Measurements from ENCODE around the gene CDH4. TPM values are rescaled to one million over a fixed set of nuclear protein-coding genes. Genes with fewer than 3 reads are reported as not detected.

Gene CDH4
- total and polyA plus RNA-seq, 2 of the 4 experiments (the other 2 are of a cell fraction), result 1.6 to 3.5 TPM

GRCh38 chr20:61478094-61478493 is 226.0 kb downstream of the CDH4 start:
- TF ChIP-seq CTCF (conservative IDR thresholded peaks at IDR 0.05; ENCODE audit: low read depth, low read length) (no peak), ELK1 (IDR thresholded peaks at IDR 0.05; ENCODE audit: borderline replicate concordance, low read depth, low read length) (no peak), SMC3 (IDR thresholded peaks at IDR 0.05; ENCODE audit: low read depth, low read length) (no peak), RAD21 (IDR thresholded peaks at IDR 0.05; ENCODE audit: low read length) (no peak)
- H4K91ac ChIP-seq (ENCODE audit: insufficient read depth, low read depth, low read length), result no peak overlapping the region
- DNase-seq (no peak), ATAC-seq (ENCODE audit: low read depth) (no peak)
- no peak overlapping the region for H2BK5ac ChIP-seq (ENCODE audit: low read depth, low read length, poor library complexity, severe bottlenecking)
- intact Hi-C loops (cut with micrococcal nuclease), result no loop called here
- no TSS peak for BruUV-seq (replicated peaks)
- dilution Hi-C loops (cut with HindIII; ENCODE audit: low sequenced_read_pairs, unreplicated experiment), result no loop called here
- no peaks in the 10 kb centered on the region for H4K20me1 ChIP-seq (ENCODE audit: insufficient read depth, low read length)
- H3K27ac ChIP-seq (ENCODE audit: insufficient read depth, low read length), result no peak overlapping the region
- no peak overlapping the region for H3K18ac ChIP-seq (ENCODE audit: low read depth, low read length)
- ChIA-PET POLR2A (ENCODE audit: unreplicated experiment) (no interaction called here), CTCF (no interaction called here)
- no peak overlapping the region for H2BK20ac ChIP-seq (ENCODE audit: low read depth, low read length)
- H3K79me1 ChIP-seq (ENCODE audit: low read depth in 1 of 2, low read length in 2 of 2), result no peaks in the 10 kb centered on the region
- no peak overlapping the region for H2BK15ac ChIP-seq (ENCODE audit: low read depth, low read length)
- H3K9me3 ChIP-seq (ENCODE audit: control insufficient read depth, insufficient read depth, low read length), result peaks cover 8% of the 10 kb centered on the region
- H3K14ac ChIP-seq (replicated peaks; ENCODE audit: low read depth, low read length), result no peak overlapping the region
- H3K4ac ChIP-seq (ENCODE audit: low read depth, low read length), result no peak overlapping the region
- no peaks in the 10 kb centered on the region for H3K27me3 ChIP-seq (ENCODE audit: control insufficient read depth, insufficient read depth, low read length)
- H3K4me1 ChIP-seq (ENCODE audit: control insufficient read depth, insufficient read depth, low read length), result no peaks in the 10 kb centered on the region
- H2BK120ac ChIP-seq (ENCODE audit: low read depth, low read length), result no peak overlapping the region
- H3K56ac ChIP-seq (ENCODE audit: extremely low read depth, insufficient read depth, low read length), result no peak overlapping the region
- whole genome bisulfite sequencing, 2 experiments (ENCODE audit: extremely low coverage in 2 of 2, insufficient read length in 1 of 2), result 86% methylated on average over 3 of the region's 9 CpGs; no CpG with 5 or more reads in 1 of the 2 experiments
- in situ Hi-C loops (cut with MboI; ENCODE audit: low sequenced_read_pairs), result no loop called here
- no peak overlapping the region for H2AFZ ChIP-seq (replicated peaks; ENCODE audit: low read length, poor library complexity)
- H3K9ac ChIP-seq (ENCODE audit: low read depth, low read length), result no peak overlapping the region
- no peak overlapping the region for H3K4me2 ChIP-seq (ENCODE audit: low read depth, low read length)
- H2AK9ac ChIP-seq (replicated peaks; ENCODE audit: low read depth, low read length, poor library complexity), result no peak overlapping the region
- H3K9me1 ChIP-seq (ENCODE audit: insufficient read depth, low read length), result no peaks in the 10 kb centered on the region
- H2AK5ac ChIP-seq (ENCODE audit: low read depth, low read length), result no peak overlapping the region
- H3K4me3 ChIP-seq (ENCODE audit: insufficient read depth, low read depth, low read length), result no peak overlapping the region
- H3K36me3 ChIP-seq (ENCODE audit: control insufficient read depth, insufficient read depth, low read length), result no peaks in the 10 kb centered on the region
- H3K23ac ChIP-seq (ENCODE audit: low read depth, low read length), result no peak overlapping the region
- H4K5ac ChIP-seq (ENCODE audit: low read depth, low read length), result no peak overlapping the region
- H4K8ac ChIP-seq (ENCODE audit: low read depth in 2 of 2, low read length in 2 of 2), result no peak overlapping the region

All from IMR-90 (cell line).